A549 (cell line): ENCODE data around the gene TACC2.

ENCODE experiments used
- TF ChIP-seq, protein P1 (sequence below): fragments of 200-600 bp; sonication (generic); IDR thresholded peaks from 2 replicates; pipeline ENCODE4 v1.6.1; 2016; ENCODE audit warnings: antibody characterized with exemption, mild to moderate bottlenecking, moderate library complexity
- TF ChIP-seq, protein P2 (sequence below): fragments of >200 bp; sonication (Bioruptor Twin); formaldehyde crosslinking; IDR thresholded peaks from 3 replicates; pipeline ENCODE4 v1.5.1; 2016

DNA sequence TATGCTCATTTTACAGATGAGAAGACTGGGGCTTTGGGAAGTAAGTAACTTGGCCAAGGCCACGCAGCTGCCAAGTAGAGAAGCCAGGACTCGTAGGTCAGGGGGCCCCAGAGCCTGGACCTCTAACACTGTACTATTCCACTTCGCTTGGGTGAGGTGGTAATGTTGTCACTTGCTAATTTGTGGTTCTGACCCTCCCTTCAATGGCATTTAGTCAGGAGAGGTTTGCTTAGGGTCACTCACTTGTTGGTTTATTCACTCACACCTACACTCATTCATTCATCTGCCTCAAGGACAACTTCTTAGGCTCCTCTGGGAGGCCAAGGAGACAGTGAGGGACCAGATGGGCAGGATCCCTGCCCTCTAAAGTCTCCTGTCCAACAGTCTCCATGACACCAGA is 303.4 kb downstream of the TACC2 start:
- TF ChIP-seq, protein P1, sequence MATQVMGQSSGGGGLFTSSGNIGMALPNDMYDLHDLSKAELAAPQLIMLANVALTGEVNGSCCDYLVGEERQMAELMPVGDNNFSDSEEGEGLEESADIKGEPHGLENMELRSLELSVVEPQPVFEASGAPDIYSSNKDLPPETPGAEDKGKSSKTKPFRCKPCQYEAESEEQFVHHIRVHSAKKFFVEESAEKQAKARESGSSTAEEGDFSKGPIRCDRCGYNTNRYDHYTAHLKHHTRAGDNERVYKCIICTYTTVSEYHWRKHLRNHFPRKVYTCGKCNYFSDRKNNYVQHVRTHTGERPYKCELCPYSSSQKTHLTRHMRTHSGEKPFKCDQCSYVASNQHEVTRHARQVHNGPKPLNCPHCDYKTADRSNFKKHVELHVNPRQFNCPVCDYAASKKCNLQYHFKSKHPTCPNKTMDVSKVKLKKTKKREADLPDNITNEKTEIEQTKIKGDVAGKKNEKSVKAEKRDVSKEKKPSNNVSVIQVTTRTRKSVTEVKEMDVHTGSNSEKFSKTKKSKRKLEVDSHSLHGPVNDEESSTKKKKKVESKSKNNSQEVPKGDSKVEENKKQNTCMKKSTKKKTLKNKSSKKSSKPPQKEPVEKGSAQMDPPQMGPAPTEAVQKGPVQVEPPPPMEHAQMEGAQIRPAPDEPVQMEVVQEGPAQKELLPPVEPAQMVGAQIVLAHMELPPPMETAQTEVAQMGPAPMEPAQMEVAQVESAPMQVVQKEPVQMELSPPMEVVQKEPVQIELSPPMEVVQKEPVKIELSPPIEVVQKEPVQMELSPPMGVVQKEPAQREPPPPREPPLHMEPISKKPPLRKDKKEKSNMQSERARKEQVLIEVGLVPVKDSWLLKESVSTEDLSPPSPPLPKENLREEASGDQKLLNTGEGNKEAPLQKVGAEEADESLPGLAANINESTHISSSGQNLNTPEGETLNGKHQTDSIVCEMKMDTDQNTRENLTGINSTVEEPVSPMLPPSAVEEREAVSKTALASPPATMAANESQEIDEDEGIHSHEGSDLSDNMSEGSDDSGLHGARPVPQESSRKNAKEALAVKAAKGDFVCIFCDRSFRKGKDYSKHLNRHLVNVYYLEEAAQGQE: no peak
- TF ChIP-seq, protein P2, sequence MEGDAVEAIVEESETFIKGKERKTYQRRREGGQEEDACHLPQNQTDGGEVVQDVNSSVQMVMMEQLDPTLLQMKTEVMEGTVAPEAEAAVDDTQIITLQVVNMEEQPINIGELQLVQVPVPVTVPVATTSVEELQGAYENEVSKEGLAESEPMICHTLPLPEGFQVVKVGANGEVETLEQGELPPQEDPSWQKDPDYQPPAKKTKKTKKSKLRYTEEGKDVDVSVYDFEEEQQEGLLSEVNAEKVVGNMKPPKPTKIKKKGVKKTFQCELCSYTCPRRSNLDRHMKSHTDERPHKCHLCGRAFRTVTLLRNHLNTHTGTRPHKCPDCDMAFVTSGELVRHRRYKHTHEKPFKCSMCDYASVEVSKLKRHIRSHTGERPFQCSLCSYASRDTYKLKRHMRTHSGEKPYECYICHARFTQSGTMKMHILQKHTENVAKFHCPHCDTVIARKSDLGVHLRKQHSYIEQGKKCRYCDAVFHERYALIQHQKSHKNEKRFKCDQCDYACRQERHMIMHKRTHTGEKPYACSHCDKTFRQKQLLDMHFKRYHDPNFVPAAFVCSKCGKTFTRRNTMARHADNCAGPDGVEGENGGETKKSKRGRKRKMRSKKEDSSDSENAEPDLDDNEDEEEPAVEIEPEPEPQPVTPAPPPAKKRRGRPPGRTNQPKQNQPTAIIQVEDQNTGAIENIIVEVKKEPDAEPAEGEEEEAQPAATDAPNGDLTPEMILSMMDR: no peak
